Heart left ventricle (tissue), 13 donors: ENCODE measurements around the gene NUDT3.

Source experiments
- CTCF ChIP-seq, 12 donors: fragments of 200-600 bp; sonication (generic) in 4 of 12; IDR thresholded peaks; one replicate each; pipeline versions ENCODE4 v1.5.0 to v1.8.0; 2018 to 2022; ENCODE audit warnings: antibody characterized with exemption in 12 of 12, mild to moderate bottlenecking in 5 of 12
- POLR2A ChIP-seq, 2 donors: fragments of 450-650 bp; IDR thresholded peaks; one replicate each; pipeline ENCODE4 v1.6.1; 2017; ENCODE audit warnings: antibody characterized with exemption in 2 of 2, mild to moderate bottlenecking in 2 of 2, moderate library complexity in 2 of 2
- donor health status: ischemic (EF 13 %, LVEDD 7.1; RV severe dilation, severe dysfunction).
- donor health status: DM: no; HTN: yes; CAD: no.
- donor health status: DM: no; HTN: no; CAD: no.
- donor health status: ischemic (EF 25% LVEDD 6.9; RV normal size, moderate dysfunction).
- donor health status: ischemic (EF 25% LVEDD 5.7; RV mildly dilated, moderate dysfunction).
- donor health status: ischemic (EF 35%, LVEDD 5.7; RV mildly dilated, moderate dysfunction).
- donor health status: nonischemic (EF 11% LVEDD 7.7; RV severe dilation, severe dysfunction).
- donor health status: DM: yes; HTN: yes; CAD: no.
- donor health status: PGD.
- donor health status: ischemic (EF 29% LVEDD 5.4; RV normal size, mild dysfunction).
- donor health status: nonischemic (EF 23%, LVEDD 6.1; RV moderate dilation, normal function).

- TF ChIP-seq CTCF (IDR thresholded peaks at IDR 0.05) (no peak), POLR2A (IDR thresholded peaks at IDR 0.05) (no peak)
These were observed 49.1 kb upstream of the NUDT3 start for GRCh38 chr6:34441526-34441925.
